Endodermal cell (in vitro differentiated cells): ENCODE data around the gene LHFPL3. TPM values are rescaled to one million over a fixed set of nuclear protein-coding genes. Genes with fewer than 3 reads are reported as not detected.

ENCODE experiments used
- DNase-seq: peaks from one replicate; pipeline ENCODE4 v3.0.0-alpha.2; 2017
- H3K27ac ChIP-seq: 2 replicates; pipeline ENCODE4 v1.5.1; 2013; ENCODE audit warnings: mild to moderate bottlenecking, low read depth, low read length, moderate library complexity
- H3K27me3 ChIP-seq: 2 replicates; pipeline ENCODE4 v1.6.1; 2013; ENCODE audit warnings: mild to moderate bottlenecking, low read length, moderate library complexity; ENCODE audit not compliant: insufficient read depth, control insufficient read depth, poor library complexity, severe bottlenecking
- H3K36me3 ChIP-seq: 2 replicates; pipeline ENCODE4 v1.7.0; 2013; ENCODE audit warnings: mild to moderate bottlenecking, low read length, moderate library complexity; ENCODE audit not compliant: control insufficient read depth, insufficient read depth
- H3K4me1 ChIP-seq: one replicate; pipeline ENCODE4 v1.7.0; 2013; ENCODE audit warnings: low read length; ENCODE audit not compliant: control insufficient read depth, insufficient read depth
- H3K4me3 ChIP-seq: 2 replicates; pipeline ENCODE4 v1.5.1; 2013; ENCODE audit warnings: mild to moderate bottlenecking, low read length, moderate library complexity
- H3K9ac ChIP-seq: 2 replicates; pipeline ENCODE4 v1.6.1; 2013; ENCODE audit warnings: mild to moderate bottlenecking, low read length, moderate library complexity; ENCODE audit not compliant: poor library complexity, severe bottlenecking; ENCODE audit errors: extremely low read depth
- H3K9me3 ChIP-seq: 2 replicates; pipeline ENCODE4 v1.6.1; 2013; ENCODE audit warnings: mild to moderate bottlenecking, low read length, moderate library complexity; ENCODE audit not compliant: control insufficient read depth
- H3K27ac Mint-ChIP-seq: 2 replicates; pipeline ENCODE4 v1.8.0; 2020; ENCODE audit warnings: mixed read lengths
- H3K27me3 Mint-ChIP-seq: 2 replicates; pipeline ENCODE4 v1.8.0; 2021; ENCODE audit warnings: mild to moderate bottlenecking, mixed read lengths; ENCODE audit not compliant: insufficient read depth
- H3K36me3 Mint-ChIP-seq: 2 replicates; pipeline ENCODE4 v1.8.0; 2020; ENCODE audit warnings: low read depth, mixed read lengths
- H3K4me1 Mint-ChIP-seq: 2 replicates; pipeline ENCODE4 v1.8.0; 2020; ENCODE audit warnings: mixed read lengths
- H3K4me3 Mint-ChIP-seq: 2 replicates; pipeline ENCODE4 v1.8.0; 2020; ENCODE audit warnings: mild to moderate bottlenecking, moderate library complexity, mixed read lengths
- H3K9me3 Mint-ChIP-seq: 2 replicates; pipeline ENCODE4 v1.8.0; 2020; ENCODE audit warnings: mild to moderate bottlenecking, mixed read lengths
- CTCF ChIP-seq: fragments of 200-600 bp; sonication (generic); conservative IDR thresholded peaks from 2 replicates; pipeline ENCODE4 v1.5.0; 2021; ENCODE audit warnings: antibody characterized with exemption, mild to moderate bottlenecking
- WGBS, 2 experiments: methylation state at CpG; one replicate each; pipeline versions ENCODE4 v1.1.5 to v1.1.7; 2013; ENCODE audit warnings: missing lambda C conversion rate in 2 of 2, mixed read lengths in 1 of 2; ENCODE audit not compliant: insufficient coverage in 1 of 2, insufficient read length in 1 of 2; 5-methylcytosine and 5-hydroxymethylcytosine counted together
- total RNA-seq, 2 donors: library from RNA; stranded (reverse); fragmentation: NEBNext Ultra II Directional in 1 of 2; extraction: Animal tissue kit (Norgen Biotek cat#: 25700) in 1 of 2; gene quantifications; 2 replicates in 1 of 2; 3 replicates in 1 of 2; pipeline ENCODE4 v1.2.1, GENCODE V29; 2021

LHFPL3 gene
- total RNA-seq, 2 donors from 2014 or later: not detected

GRCh38 chr7:104415700-104416099 is 87.3 kb downstream of the LHFPL3 start:
- no peaks in the 10 kb centered on the region for H3K36me3 Mint-ChIP-seq
- WGBS, 2 experiments: 78 to 79% methylated on average over 2 of the region's 2 CpGs

GRCh38 chr7:104416866-104417393 is 88.5 kb downstream of the LHFPL3 start:
- no peak for TF ChIP-seq CTCF
- Histone ChIP-seq H3K27ac (no peak overlapping the region), H3K4me1 (no peaks in the 10 kb centered on the region), H3K4me3 (no peak overlapping the region), H3K27me3 (peaks cover 15% of the 10 kb centered on the region), H3K9ac (no peak overlapping the region), H3K36me3 (no peaks in the 10 kb centered on the region), H3K9me3 (no peaks in the 10 kb centered on the region)
- H3K9me3 Mint-ChIP-seq: no peaks in the 10 kb centered on the region
- H3K27ac Mint-ChIP-seq: no peak overlapping the region
- DNase-seq: no peak
- no peaks in the 10 kb centered on the region for H3K36me3 Mint-ChIP-seq
- no peak overlapping the region for H3K4me3 Mint-ChIP-seq
- WGBS, 2 experiments: 93 to 99% methylated on average over 5 to 6 of the region's 6 CpGs
- no peaks in the 10 kb centered on the region for H3K27me3 Mint-ChIP-seq
- peaks cover 3% of the 10 kb centered on the region for H3K4me1 Mint-ChIP-seq

More at GRCh38 chr7:104415700-104416099, 87.3 kb downstream of the LHFPL3 start:
- TF ChIP-seq CTCF: peak; percentile 31
- DNase-seq: no peak
- Histone ChIP-seq H3K27me3 (peaks cover 15% of the 10 kb centered on the region), H3K4me1 (no peaks in the 10 kb centered on the region), H3K36me3 (no peaks in the 10 kb centered on the region), H3K9ac (no peak overlapping the region), H3K9me3 (no peaks in the 10 kb centered on the region), H3K4me3 (no peak overlapping the region), H3K27ac (no peak overlapping the region)
- H3K4me1 Mint-ChIP-seq: peaks cover 3% of the 10 kb centered on the region
- H3K9me3 Mint-ChIP-seq: no peaks in the 10 kb centered on the region
- no peak overlapping the region for H3K4me3 Mint-ChIP-seq
- no peaks in the 10 kb centered on the region for H3K27me3 Mint-ChIP-seq
- H3K27ac Mint-ChIP-seq: no peak overlapping the region

- DNase-seq: peak; percentile 58
- Histone ChIP-seq H3K27ac (no peak overlapping the region), H3K27me3 (no peaks in the 10 kb centered on the region), H3K4me1 (no peaks in the 10 kb centered on the region), H3K9ac (no peak overlapping the region), H3K36me3 (no peaks in the 10 kb centered on the region), H3K4me3 (no peak overlapping the region), H3K9me3 (no peaks in the 10 kb centered on the region)
- H3K27me3 Mint-ChIP-seq: no peaks in the 10 kb centered on the region
- peak; percentile 68 for TF ChIP-seq CTCF
- no peaks in the 10 kb centered on the region for H3K36me3 Mint-ChIP-seq
- WGBS, 2 experiments: 85 to 86% methylated on average over 1 of the region's 1 CpG
- H3K4me3 Mint-ChIP-seq: no peak overlapping the region
- no peaks in the 10 kb centered on the region for H3K4me1 Mint-ChIP-seq
- no peaks in the 10 kb centered on the region for H3K9me3 Mint-ChIP-seq
- H3K27ac Mint-ChIP-seq: no peak overlapping the region
Measured at GRCh38 chr7:104431930-104432329, 103.5 kb downstream of the LHFPL3 start.
